Measurements from ENCODE around the gene TAF11L2.
"Not testable (repeated sequence)": the region's sequence is repeated elsewhere in the genome, so short reads cannot be mapped to it uniquely, and the experiment has no call there.

Gene TAF11L2

DNA sequence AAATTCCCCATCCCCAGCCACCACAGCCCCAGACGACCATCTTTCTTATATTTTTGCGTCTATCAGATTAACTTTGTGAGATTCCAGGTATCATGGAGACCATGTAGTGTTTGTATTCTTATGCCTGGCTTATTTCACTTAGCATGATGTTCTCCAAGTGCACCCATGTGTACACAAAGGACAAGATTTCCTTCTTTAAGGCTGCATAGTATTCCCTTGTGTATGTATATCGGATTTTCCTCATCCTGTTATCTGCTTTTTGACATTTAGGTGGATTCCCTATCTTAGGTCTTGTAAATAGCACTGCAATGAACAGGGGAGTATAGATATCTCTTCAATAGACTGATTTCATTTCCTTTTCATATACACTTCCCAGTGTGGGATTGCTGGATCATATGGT, 5.3 kb upstream of the TAF11L2 start:
- TF ChIP-seq, protein P1, sequence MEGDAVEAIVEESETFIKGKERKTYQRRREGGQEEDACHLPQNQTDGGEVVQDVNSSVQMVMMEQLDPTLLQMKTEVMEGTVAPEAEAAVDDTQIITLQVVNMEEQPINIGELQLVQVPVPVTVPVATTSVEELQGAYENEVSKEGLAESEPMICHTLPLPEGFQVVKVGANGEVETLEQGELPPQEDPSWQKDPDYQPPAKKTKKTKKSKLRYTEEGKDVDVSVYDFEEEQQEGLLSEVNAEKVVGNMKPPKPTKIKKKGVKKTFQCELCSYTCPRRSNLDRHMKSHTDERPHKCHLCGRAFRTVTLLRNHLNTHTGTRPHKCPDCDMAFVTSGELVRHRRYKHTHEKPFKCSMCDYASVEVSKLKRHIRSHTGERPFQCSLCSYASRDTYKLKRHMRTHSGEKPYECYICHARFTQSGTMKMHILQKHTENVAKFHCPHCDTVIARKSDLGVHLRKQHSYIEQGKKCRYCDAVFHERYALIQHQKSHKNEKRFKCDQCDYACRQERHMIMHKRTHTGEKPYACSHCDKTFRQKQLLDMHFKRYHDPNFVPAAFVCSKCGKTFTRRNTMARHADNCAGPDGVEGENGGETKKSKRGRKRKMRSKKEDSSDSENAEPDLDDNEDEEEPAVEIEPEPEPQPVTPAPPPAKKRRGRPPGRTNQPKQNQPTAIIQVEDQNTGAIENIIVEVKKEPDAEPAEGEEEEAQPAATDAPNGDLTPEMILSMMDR (IDR thresholded peaks at IDR 0.05; ENCODE audit: low read depth, low read length): no peak
- H3K4me3 ChIP-seq (ENCODE audit: low read depth, low read length): no peak overlapping the region
- no peak for DNase-seq (ENCODE audit: low read depth, low spot score)
- in situ Hi-C loops (cut with HindIII; ENCODE audit: low sequenced_read_pairs): no loop called here

- H3K4me3 ChIP-seq (ENCODE audit: low read depth, low read length): no peak overlapping the region
- in situ Hi-C loops (cut with HindIII; ENCODE audit: low sequenced_read_pairs): no loop called here
- no peak for DNase-seq (ENCODE audit: low read depth, low spot score)
- TF ChIP-seq, protein P1 (IDR thresholded peaks at IDR 0.05; ENCODE audit: low read depth, low read length): no peak
Measured at GRCh38 chr5:17497446-17497845, 585 bp upstream of the TAF11L2 start.

DNA sequence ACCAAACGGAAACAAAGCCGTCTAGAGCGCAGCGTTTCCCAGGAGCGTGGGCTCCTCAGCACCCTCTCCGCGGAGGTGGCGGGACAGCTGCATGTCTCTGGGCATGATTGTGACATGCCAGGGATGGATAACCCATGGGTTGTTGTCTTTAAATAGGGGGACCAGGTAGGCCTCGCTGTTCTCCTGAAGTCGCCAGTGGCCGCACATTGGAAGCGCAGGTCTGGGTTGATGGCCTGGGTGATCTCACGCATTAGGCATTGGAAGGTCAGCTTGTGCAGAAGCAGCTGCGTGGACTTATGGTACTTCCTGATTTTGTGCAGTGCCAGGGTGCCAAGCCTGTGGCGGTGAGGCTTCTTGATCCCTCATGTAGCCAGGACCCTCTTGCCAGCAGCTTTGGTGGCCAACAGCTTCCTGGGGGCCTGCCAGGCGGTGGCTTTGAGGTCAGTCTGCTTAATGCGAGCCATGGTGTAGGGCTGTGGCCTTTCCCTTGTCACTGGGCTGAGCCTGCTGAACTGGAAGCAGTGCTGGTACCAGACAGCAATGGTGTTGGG, 13.8 kb downstream of the TAF11L2 start:
- TF ChIP-seq, protein P1 (IDR thresholded peaks at IDR 0.05; ENCODE audit: low read depth, low read length): no peak
- no peak for DNase-seq (ENCODE audit: low read depth, low spot score)
- H3K4me3 ChIP-seq (ENCODE audit: low read depth, low read length): no peak overlapping the region
- in situ Hi-C loops (cut with HindIII; ENCODE audit: low sequenced_read_pairs): no loop called here

DNA sequence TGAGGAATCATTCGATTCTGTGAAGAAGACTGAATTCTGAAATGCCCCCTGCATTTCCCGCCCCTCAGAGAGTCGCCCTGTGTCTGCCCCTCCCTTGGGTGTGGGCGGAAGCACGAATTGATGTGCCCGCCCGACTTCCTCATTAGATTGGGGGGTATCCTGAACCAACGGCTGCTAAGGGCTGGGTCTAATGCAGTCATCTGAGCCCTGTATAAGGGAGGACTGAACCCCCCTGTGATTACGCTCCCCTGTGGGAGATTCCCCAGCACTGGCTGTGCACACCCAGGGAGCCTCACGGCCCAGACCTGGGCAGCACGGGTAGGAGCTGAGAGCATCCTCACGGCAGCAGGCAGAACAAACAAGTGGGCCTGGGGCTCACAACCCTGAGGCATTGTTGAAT, 19.5 kb downstream of the TAF11L2 start:
- H3K4me3 ChIP-seq (ENCODE audit: low read depth, low read length); in situ Hi-C loops (cut with HindIII; ENCODE audit: low sequenced_read_pairs); DNase-seq (ENCODE audit: low read depth, low spot score): not testable (repeated sequence)

DNA sequence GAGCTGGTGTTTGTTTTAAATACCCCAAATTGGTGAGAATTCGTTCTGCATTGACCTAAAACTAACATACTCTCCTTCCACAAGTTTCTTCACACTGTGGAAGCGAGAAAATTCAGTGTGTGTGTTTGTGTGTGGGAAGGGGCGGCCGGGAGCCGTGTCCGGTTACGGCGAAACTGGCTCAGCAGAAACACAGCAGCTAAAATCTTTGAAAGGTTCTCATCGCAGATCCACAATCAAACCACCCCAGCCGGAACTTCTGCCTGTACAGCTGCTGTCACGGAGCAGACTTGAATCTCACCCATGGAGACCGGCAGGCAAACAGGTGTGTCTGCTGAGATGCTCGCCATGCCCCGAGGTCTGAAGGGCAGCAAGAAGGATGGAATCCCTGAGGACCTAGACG, 20.0 kb downstream of the TAF11L2 start, which contains the start of gene TAF11L3:
Gene TAF11L3, plus strand, starts transcription at position 301 of the 400 bp plus-strand sequence.
- H3K4me3 ChIP-seq (ENCODE audit: low read depth, low read length); in situ Hi-C loops (cut with HindIII; ENCODE audit: low sequenced_read_pairs); DNase-seq (ENCODE audit: low read depth, low spot score): not testable (repeated sequence)

- in situ Hi-C loops (cut with HindIII; ENCODE audit: low sequenced_read_pairs); H3K4me3 ChIP-seq (ENCODE audit: low read depth, low read length); DNase-seq (ENCODE audit: low read depth, low spot score): not testable (repeated sequence)
Measured at GRCh38 chr5:17519508-17519907, 21.5 kb downstream of the TAF11L2 start.

DNA sequence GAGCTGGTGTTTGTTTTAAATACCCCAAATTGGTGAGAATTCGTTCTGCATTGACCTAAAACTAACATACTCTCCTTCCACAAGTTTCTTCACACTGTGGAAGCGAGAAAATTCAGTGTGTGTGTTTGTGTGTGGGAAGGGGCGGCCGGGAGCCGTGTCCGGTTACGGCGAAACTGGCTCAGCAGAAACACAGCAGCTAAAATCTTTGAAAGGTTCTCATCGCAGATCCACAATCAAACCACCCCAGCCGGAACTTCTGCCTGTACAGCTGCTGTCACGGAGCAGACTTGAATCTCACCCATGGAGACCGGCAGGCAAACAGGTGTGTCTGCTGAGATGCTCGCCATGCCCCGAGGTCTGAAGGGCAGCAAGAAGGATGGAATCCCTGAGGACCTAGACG, 23.5 kb downstream of the TAF11L2 start, which contains the start of gene TAF11L4:
Gene TAF11L4, plus strand, starts transcription at position 301 of the 400 bp plus-strand sequence.
- H3K4me3 ChIP-seq (ENCODE audit: low read depth, low read length); DNase-seq (ENCODE audit: low read depth, low spot score); in situ Hi-C loops (cut with HindIII; ENCODE audit: low sequenced_read_pairs): not testable (repeated sequence)

DNA sequence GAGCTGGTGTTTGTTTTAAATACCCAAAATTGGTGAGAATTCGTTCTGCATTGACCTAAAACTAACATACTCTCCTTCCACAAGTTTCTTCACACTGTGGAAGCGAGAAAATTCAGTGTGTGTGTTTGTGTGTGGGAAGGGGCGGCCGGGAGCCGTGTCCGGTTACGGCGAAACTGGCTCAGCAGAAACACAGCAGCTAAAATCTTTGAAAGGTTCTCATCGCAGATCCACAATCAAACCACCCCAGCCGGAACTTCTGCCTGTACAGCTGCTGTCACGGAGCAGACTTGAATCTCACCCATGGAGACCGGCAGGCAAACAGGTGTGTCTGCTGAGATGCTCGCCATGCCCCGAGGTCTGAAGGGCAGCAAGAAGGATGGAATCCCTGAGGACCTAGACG, 26.9 kb downstream of the TAF11L2 start, which contains the start of gene TAF11L5:
Gene TAF11L5, plus strand, starts transcription at position 301 of the 400 bp plus-strand sequence.
- DNase-seq (ENCODE audit: low read depth, low spot score); in situ Hi-C loops (cut with HindIII; ENCODE audit: low sequenced_read_pairs); H3K4me3 ChIP-seq (ENCODE audit: low read depth, low read length): not testable (repeated sequence)

GRCh38 chr5:17526504-17526903, 28.5 kb downstream of the TAF11L2 start:
- H3K4me3 ChIP-seq (ENCODE audit: low read depth, low read length); in situ Hi-C loops (cut with HindIII; ENCODE audit: low sequenced_read_pairs); DNase-seq (ENCODE audit: low read depth, low spot score): not testable (repeated sequence)

- H3K4me3 ChIP-seq (ENCODE audit: low read depth, low read length); DNase-seq (ENCODE audit: low read depth, low spot score); in situ Hi-C loops (cut with HindIII; ENCODE audit: low sequenced_read_pairs): not testable (repeated sequence)
Measured at GRCh38 chr5:17528369-17528768, 30.3 kb downstream of the TAF11L2 start, which contains the start of gene TAF11L6. Gene TAF11L6 (plus strand): TSS chr5:17528669.

Data from astrocyte of the spinal cord (primary cell).